SK-N-SH treated with all-trans-retinoic acid at 6 μM for 48 hours (cell line): ENCODE data around the gene SLC30A10.
"Not testable (repeated sequence)": the region's sequence is repeated elsewhere in the genome, so short reads cannot be mapped to it uniquely, and the experiment has no call there.

ENCODE experiments used
- ISL1 ChIP-seq: fragments of 250-450 bp; sonication (Bioruptor Pico); IDR thresholded peaks from 2 replicates; pipeline ENCODE4 v2.1.2; 2022; ENCODE audit warnings: mild to moderate bottlenecking, moderate library complexity
- ZFP30 ChIP-seq: fragments of 450-650 bp; formaldehyde crosslinking; IDR thresholded peaks from 2 replicates; pipeline ENCODE4 v1.5.0; 2022; ENCODE audit warnings: mild to moderate bottlenecking, moderate library complexity

DNA sequence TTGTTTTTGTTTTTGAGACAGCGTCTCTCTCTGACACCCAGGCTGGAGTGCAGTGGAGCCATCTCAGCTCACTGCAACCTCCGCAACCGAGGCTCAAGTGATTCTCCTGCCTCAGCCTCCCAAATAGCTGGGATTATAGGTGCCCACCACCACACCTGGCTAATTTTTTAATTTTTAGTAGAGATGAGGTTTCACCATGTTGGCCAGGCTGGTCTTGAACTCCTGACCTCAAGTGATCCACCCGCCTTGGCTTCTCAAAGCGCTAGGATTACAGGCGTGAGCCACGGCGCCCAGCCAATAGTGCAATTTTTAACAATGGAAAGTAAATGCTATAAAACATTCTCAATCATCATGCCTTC lies 21.8 kb downstream of the SLC30A10 start:
- not testable (repeated sequence) for TF ChIP-seq ZFP30, ISL1 (CRISPR knock-in tag)
